Measurements from ENCODE around the gene TRAF1.
"Not testable (repeated sequence)": the region's sequence is repeated elsewhere in the genome, so short reads cannot be mapped to it uniquely, and the experiment has no call there.

TRAF1 gene

GRCh38 chr9:120926397-120926928 is at the start of gene TRAF1:
Gene TRAF1 (minus strand): TSS chr9:120926796. CDS start chr9:120926075, 721 bp downstream.
- peak; percentile 56 to 70 for DNase-seq

GRCh38 chr9:120974921-120975320 is 48.3 kb upstream of the TRAF1 start:
- peak in 1 of 2 donors; percentile 9 for DNase-seq

DNA sequence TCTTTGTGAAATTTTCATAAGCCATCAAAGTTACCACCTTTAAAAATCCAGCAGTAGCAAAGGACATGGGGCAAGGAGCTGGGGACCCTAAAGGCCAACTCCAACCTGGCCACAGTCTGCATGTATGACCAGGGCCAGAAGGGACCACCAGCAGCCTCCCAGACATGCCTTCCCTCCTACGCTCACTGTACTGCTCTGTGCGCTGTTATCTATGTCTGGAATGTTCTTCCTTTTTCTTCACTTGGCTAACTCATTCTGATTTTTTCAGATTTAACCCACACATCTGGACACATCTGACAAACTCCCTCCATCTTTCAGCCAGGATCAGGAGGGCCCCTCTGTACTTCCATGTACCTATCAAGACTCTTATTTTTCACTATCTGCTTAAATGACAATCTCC is 47.6 kb upstream of the TRAF1 start:
- DNase-seq = no peak

DNA sequence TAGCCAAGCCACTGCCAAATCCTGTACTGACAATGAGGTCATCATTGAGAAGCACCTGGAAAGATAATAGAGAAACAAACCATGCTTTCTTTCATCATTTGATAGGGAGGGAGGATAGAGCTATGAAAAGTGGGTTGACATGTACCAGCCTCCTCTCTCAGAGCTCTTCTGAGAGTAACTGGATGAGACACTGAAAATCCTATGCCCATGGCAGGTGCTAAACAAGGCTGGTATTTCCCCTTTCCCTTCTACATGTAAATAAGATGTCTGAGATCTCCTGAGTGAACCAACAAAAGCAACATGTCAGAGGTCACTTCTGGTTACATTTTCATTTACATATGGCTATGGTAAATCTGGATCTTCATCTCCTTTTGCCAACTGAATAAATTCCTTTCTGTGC is 45.3 kb upstream of the TRAF1 start:
- no peak for DNase-seq

GRCh38 chr9:120971471-120971870 is 44.9 kb upstream of the TRAF1 start:
- DNase-seq = not testable (repeated sequence)

- no peak for DNase-seq
These were observed 43.6 kb upstream of the TRAF1 start for GRCh38 chr9:120970244-120970643.

- DNase-seq = no peak
These were observed 39.4 kb upstream of the TRAF1 start for GRCh38 chr9:120966013-120966369.

DNA sequence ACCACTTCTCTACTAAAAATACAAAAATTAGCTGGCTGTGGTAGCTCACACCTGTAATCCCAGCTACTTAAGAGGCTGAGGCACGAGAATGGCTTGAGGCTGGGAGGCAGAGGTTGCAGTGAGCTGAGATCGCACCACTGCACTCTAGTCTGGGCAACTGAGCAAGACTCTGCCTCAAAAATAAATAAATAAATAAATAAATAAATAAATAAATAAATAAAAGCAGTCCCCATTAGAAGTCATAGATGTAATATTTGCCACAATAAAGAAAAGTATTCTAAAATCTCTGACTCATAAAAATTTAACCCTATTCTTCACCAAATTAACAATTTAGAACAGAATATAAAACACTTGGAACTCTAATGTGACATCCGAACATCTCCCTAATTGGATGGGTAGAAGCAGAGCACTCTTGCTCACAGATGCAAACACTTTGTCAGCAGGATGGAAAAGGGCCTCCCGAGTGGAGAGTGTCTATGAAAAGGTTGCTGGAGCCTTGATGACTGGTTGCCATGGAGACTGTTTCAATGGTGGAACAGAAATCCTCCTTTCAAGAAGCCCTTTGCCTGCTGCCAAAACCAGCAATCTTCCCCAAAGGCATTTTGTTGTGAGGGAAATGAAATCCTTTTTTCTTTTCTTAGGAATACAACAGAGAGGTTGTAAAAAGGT is 38.9 kb upstream of the TRAF1 start:
- DNase-seq = no peak

DNA sequence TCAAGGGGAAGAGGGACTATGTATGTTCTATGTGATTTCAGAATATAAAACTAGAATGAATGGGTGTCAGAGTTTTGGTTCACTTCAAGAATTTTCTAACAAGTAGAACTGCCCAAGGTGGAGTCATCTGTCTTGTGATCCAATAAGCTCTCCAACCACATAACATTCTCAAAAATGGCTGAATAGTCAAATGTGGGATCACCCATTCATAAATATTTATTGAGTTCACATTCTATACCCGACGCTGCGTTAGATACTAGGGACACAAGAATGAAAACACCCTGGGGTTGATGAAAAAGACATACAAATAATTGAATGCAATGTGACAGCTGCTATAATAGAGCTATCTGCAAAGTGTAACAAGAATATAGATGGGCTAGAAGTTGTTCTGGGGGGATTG is 35.3 kb upstream of the TRAF1 start:
- DNase-seq = no peak

- DNase-seq = no peak
These were observed 33.4 kb upstream of the TRAF1 start for GRCh38 chr9:120960001-120960400.

DNA sequence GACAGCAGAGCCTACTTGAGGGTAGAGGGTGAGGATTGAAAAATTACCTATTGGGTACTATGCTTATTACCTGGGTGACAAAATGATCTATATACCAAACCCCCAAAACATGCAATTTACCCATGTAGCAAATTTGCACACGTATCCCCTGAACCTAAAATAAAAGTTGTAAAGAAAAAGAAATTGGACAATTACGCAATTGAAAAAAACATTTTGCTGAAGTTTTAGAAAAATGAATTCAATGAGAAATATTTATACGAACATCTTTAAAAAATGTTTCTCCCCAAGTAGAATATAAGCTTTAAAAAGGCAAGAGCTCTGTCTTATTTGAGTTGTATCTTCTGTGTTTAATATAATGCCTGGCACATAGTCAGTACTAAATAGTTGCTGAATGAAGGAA is 30.3 kb upstream of the TRAF1 start:
- no peak for DNase-seq

GRCh38 chr9:120951960-120952618 is 25.5 kb upstream of the TRAF1 start:
- DNase-seq = no peak

GRCh38 chr9:120950421-120951388 is 24.1 kb upstream of the TRAF1 start:
- no peak for DNase-seq

GRCh38 chr9:120949290-120949689 is 22.7 kb upstream of the TRAF1 start:
- no peak for DNase-seq

- no peak for DNase-seq
These were observed 22.2 kb upstream of the TRAF1 start for GRCh38 chr9:120948824-120949223.

DNA sequence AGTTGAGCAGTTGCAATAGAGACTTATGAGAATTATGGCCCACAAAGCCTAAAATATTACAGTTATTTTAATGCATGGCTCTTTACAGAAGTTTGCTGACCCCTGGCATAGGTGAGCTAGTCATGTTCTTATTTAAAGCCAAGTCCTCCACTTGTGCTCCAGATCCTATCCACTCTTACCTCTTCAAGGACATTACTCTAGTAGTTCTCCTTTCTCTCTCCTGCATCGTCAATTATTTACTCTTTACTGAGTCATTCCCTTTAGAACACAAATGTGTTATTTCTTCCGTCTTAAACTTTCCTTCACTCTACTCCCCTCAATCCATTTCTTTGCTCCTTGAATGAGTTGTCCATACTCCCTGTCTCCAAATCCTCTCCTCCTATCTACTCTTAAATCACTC is 20.6 kb upstream of the TRAF1 start:
- no peak for DNase-seq

DNA sequence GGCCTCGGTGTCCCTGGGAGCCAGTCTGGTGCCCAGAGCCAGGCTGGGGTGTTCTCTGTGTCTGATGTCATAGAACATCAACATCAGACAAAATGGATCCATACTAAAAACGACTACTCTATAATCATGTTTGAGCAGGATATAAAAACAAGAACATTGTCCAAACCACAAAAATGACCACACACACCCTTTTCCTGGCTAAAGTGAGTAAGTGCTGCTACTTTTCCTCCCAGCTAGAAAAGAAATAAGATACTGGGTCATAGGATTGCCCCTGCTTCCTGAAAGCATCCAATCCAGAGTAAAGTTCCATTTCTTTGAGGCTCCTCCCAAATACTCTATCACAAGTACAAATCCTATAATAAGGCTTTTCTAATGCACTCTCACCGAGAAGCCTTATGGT is 19.7 kb upstream of the TRAF1 start:
- DNase-seq = no peak

DNA sequence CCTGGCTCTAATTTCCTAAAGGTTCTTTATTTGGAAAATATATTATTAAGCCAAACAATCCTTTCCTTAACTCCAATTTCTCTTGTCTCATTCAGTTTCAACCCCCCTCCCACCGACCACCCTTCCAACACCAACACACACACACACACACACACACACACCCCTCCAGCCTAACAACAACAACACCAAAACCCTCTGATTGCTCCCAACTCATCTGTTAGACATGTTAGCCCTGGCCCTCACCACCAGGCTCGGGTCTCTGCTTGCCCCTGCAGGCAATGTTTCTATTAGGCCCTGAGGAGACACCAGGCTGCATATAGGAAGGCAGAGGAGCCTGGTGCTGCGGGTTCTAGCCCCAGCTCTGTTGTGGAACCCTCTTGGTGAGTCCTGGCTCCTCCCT is 18.4 kb upstream of the TRAF1 start:
- no peak for DNase-seq

- peak in 1 of 2 donors; percentile 57 for DNase-seq
These were observed 17.8 kb upstream of the TRAF1 start for GRCh38 chr9:120944434-120944843.

DNA sequence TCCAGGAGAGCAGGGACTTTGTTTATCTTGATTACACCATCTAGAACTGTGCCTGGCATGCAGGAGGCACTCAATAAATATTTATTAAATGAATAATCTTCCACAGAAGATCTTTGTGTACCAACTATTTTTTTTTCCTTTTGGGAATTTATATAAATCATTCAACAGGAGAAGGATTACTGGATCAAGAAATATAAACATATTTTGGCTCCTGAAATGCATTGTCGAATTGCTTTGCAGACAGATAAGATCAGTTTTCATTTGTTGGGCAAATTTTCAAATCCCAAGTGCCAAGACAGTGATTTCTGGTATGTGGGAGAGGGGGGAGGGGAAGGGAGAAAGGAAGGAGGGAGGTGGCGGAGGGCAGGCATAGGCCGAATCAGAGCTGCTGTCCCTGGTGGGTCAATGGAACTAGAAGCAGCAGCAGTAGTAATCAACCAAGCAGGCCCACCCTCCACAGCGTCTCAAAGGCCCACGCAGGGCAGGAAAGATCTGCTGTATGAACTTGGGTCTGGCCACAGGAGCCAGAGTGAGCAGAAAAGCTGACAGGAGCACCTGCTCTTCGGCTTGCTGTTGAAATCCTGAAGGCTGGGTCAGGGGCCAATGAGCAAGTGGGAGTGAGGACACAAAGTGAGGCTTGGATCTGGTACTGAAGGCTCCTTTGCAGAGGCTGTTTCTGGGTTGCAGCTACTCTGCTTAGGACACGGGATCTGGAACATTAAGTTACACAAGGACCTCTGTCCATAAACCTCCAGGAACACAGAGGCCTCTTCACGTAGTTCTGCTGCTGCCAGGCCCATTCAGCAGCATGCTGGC is 15.8 kb upstream of the TRAF1 start:
- no peak for DNase-seq

- no peak for DNase-seq
These were observed 14.6 kb upstream of the TRAF1 start for GRCh38 chr9:120941046-120941770.

- no peak for DNase-seq
These were observed 14.0 kb upstream of the TRAF1 start for GRCh38 chr9:120940573-120940972.
